Esophagus muscularis mucosa (tissue), 4 donors: ENCODE data around the gene GYPC. TPM values are rescaled to one million over a fixed set of nuclear protein-coding genes. Genes with fewer than 3 reads are reported as not detected.
A peak's percentile ranks its signal among the peaks of the same experiment; 100 is the strongest.

ENCODE experiments used
- DNase-seq: peaks from one replicate; pipeline ENCODE4 v3.0.0-alpha.2; 2017; ENCODE audit errors: extremely low spot score
- H3K27ac ChIP-seq, 4 donors: fragments of 200-600 bp; sonication (generic); replicated peaks in 1 of 4; 1 replicate in 3 of 4; 2 replicates in 1 of 4; pipeline ENCODE4 v1.5.1; 2016 to 2019; ENCODE audit warnings: mild to moderate bottlenecking in 1 of 4
- H3K27me3 ChIP-seq, 4 donors: fragments of 200-600 bp; sonication (generic); one replicate each; pipeline versions ENCODE4 v1.5.1 to v1.6.0; 2016 to 2019
- H3K36me3 ChIP-seq, 4 donors: fragments of 200-600 bp; sonication (generic); one replicate each; pipeline ENCODE4 v1.5.1; 2016 to 2019
- H3K4me1 ChIP-seq, 4 donors: fragments of 200-600 bp; sonication (generic); one replicate each; pipeline ENCODE4 v1.5.1; 2016 to 2019
- H3K4me3 ChIP-seq, 4 donors: fragments of 200-600 bp; sonication (generic); 1 replicate in 2 of 4; 2 replicates in 2 of 4; pipeline ENCODE4 v1.5.1; 2016 to 2019; ENCODE audit warnings: mild to moderate bottlenecking in 4 of 4, moderate library complexity in 1 of 4
- H3K9me3 ChIP-seq, 4 donors: fragments of 200-600 bp; sonication (generic); 1 replicate in 3 of 4; 2 replicates in 1 of 4; pipeline ENCODE4 v1.5.1; 2016 to 2019
- EP300 ChIP-seq: sonication (generic); formaldehyde crosslinking; IDR thresholded peaks from one replicate; pipeline ENCODE4 v1.6.1; 2017; ENCODE audit warnings: antibody characterized with exemption
- POLR2A ChIP-seq: fragments of 450-650 bp; IDR thresholded peaks from one replicate; pipeline ENCODE4 v1.6.1; 2017; ENCODE audit warnings: antibody characterized with exemption, moderate library complexity, mild to moderate bottlenecking, low read depth
- POLR2AphosphoS5 ChIP-seq, 2 donors: sonication (generic); formaldehyde crosslinking; IDR thresholded peaks; one replicate each; pipeline ENCODE4 v1.6.1; 2017; ENCODE audit warnings: antibody characterized with exemption in 2 of 2
- WGBS: methylation state at CpG from one replicate; pipeline ENCODE4 v1.1.5; 2018; 5-methylcytosine and 5-hydroxymethylcytosine counted together
- intact Hi-C: fragments of 100-400 bp; cut with DNase I; formaldehyde crosslinking; loops from one replicate; pipeline ENCODE4 v1.15.1; 2023
- total RNA-seq, 4 donors: library from RNA; depleted of rRNA; stranded (reverse); fragments of >200 nt; gene quantifications; one replicate each; pipeline versions ENCODE4 v1.1.0 to v1.2.1, GENCODE V29; 2016
- TF ChIP-seq, protein P1 (sequence below), 3 experiments: fragments of 200-600 bp in 2 of 3; fragments of 450-650 bp in 1 of 3; sonication (generic) in 2 of 3; IDR thresholded peaks; one replicate each; pipeline ENCODE4 v1.5.1; 2017 to 2019; ENCODE audit warnings: antibody characterized with exemption in 3 of 3, mild to moderate bottlenecking in 2 of 3, moderate library complexity in 1 of 3

Gene GYPC
- total RNA-seq, 4 donors from 2014 or later = 119 to 197 (median 167) TPM

DNA sequence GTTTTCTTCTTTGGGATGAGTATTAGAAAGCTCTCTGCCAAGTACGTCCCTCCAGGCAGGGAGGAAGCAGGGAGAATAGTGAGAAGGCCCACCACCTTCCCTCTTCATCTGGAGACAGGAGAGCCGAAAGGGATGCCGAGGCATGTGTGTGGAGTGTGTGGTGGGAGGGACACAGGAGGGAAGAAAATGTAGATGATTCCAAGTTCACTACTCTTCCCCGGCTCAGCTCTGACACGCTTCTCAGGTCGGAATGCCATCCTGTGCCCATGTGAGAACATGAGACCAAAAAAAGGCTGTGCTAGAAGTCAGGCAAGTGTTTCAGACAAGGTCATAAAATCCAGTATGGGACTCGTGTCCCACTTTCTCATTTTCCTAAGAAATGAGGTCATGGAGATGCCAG, 47.4 kb downstream of the GYPC start:
- TF ChIP-seq POLR2AphosphoS5 (IDR thresholded peaks at IDR 0.05) = no peak
- TF ChIP-seq EP300 = no peak
- TF ChIP-seq POLR2A = no peak
- TF ChIP-seq, protein P1, sequence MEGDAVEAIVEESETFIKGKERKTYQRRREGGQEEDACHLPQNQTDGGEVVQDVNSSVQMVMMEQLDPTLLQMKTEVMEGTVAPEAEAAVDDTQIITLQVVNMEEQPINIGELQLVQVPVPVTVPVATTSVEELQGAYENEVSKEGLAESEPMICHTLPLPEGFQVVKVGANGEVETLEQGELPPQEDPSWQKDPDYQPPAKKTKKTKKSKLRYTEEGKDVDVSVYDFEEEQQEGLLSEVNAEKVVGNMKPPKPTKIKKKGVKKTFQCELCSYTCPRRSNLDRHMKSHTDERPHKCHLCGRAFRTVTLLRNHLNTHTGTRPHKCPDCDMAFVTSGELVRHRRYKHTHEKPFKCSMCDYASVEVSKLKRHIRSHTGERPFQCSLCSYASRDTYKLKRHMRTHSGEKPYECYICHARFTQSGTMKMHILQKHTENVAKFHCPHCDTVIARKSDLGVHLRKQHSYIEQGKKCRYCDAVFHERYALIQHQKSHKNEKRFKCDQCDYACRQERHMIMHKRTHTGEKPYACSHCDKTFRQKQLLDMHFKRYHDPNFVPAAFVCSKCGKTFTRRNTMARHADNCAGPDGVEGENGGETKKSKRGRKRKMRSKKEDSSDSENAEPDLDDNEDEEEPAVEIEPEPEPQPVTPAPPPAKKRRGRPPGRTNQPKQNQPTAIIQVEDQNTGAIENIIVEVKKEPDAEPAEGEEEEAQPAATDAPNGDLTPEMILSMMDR (IDR thresholded peaks at IDR 0.05) = no peak
- Histone ChIP-seq H3K9me3 (no peaks in the 10 kb centered on the region), H3K36me3 (peaks cover 0 to 3% (median under 1%) of the 10 kb centered on the region in 4 donors), H3K27ac (no peak overlapping the region), H3K4me1 (peaks cover 36 to 48% (median 47%) of the 10 kb centered on the region in 4 donors), H3K27me3 (no peaks in the 10 kb centered on the region), H3K4me3 (no peak overlapping the region)
- intact Hi-C loops = no loop called here
- DNase-seq = peak; percentile 83
- 92% methylated on average over 7 of the region's 7 CpGs for WGBS

DNA sequence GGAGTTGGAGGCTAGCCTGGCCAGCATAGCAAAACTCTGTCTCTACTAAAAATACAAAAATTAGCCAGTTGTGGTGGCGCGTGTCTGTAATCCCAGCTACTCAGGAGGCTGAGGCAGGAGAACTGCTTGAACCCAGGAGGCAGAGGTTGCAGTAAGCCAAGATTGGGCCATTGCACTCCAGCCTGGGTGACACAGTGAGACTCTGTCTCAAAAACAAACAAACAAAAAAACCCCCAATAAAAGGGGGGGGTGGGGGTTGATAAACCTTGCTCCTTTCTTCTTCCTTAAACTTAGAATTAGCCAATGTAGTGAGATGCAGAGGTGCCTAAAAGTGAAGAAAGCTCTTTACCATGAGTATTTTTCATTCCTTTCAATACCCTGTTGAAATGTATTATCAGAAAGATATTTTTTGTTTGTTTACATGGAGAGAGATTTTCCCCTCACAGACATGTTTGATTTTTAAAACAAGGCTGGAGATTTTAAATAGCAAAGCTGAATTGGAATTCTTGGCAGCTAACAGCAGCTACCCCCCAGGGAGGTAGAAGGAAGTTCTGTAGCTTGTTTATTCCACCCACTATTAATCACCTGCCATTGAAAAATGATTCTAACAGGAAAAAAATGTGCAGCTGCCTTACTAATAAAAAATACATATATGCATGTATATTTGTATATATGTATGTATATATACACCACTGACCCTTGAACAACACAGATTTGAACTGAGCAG, 48.6 kb downstream of the GYPC start:
- 73% methylated on average over 2 of the region's 2 CpGs for WGBS
- Histone ChIP-seq H3K4me1 (peaks cover 28 to 37% (median 36%) of the 10 kb centered on the region in 4 donors), H3K27ac (peak overlapping the region in 3 of 4 donors; percentile 2 to 25 (median 10)), H3K4me3 (no peak overlapping the region), H3K27me3 (no peaks in the 10 kb centered on the region), H3K36me3 (no peaks in the 10 kb centered on the region), H3K9me3 (no peaks in the 10 kb centered on the region)
- intact Hi-C loops = no loop called here
- DNase-seq = no peak
- TF ChIP-seq, protein P1 (IDR thresholded peaks at IDR 0.05) = no peak
- TF ChIP-seq EP300 (no peak), POLR2AphosphoS5 (IDR thresholded peaks at IDR 0.05) (no peak), POLR2A (no peak)

DNA sequence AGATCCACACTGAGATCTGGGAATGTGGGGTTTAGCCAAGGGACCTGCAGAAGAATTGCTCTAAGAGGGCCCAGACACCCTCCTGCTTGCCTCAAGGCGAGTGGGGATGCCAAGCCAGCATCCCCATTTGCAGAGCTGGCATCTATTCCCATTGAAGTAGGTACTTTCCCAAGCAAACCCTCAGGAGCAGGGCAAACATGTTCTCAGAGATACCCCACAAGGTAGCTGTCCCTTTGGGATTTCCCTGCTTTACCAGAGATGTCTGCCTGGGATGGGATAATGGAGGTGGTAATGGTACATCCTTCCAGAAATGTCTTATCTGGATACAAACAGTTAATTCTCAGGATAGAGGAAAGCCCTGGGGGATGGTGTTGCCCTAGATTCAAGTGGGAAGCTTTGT, 51.2 kb downstream of the GYPC start:
- H3K27me3 ChIP-seq = no peaks in the 10 kb centered on the region
- peaks cover 14 to 24% (median 18%) of the 10 kb centered on the region in 4 donors for H3K4me1 ChIP-seq
- TF ChIP-seq POLR2AphosphoS5 (IDR thresholded peaks at IDR 0.05) (no peak), EP300 (no peak), POLR2A (no peak)
- TF ChIP-seq, protein P1 (IDR thresholded peaks at IDR 0.05) = no peak
- DNase-seq = peak; percentile 77
- H3K36me3 ChIP-seq = no peaks in the 10 kb centered on the region
- H3K27ac ChIP-seq = no peak overlapping the region
- no peaks in the 10 kb centered on the region for H3K9me3 ChIP-seq
- intact Hi-C loops = no loop called here
- H3K4me3 ChIP-seq = no peak overlapping the region
- 88% methylated on average over 1 of the region's 1 CpG for WGBS

DNA sequence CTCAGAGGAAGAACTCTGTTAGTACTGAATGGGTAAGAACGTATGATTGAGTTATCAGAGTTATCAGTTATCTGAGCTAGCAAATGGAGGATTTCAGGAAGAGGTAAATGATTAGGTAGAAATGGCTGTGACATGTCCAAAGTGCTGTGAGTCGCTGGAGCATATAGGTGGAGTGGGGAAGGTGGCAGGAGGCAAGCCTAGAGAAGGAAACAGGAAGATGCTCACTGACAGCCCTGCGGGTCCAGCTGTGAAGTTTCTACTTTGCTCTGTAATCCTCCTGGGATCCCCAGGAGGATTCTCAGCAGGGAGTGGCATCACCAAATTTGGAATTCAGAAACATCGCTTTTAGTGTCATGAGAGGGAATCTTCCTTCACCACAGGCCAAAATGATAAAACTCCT, 52.0 kb downstream of the GYPC start:
- H3K27me3 ChIP-seq = no peaks in the 10 kb centered on the region
- no peaks in the 10 kb centered on the region for H3K9me3 ChIP-seq
- H3K27ac ChIP-seq = no peak overlapping the region
- H3K36me3 ChIP-seq = no peaks in the 10 kb centered on the region
- 78% methylated on average over 4 of the region's 4 CpGs for WGBS
- DNase-seq = peak; percentile 75
- intact Hi-C loops = no loop called here
- H3K4me1 ChIP-seq = peaks cover 14 to 24% (median 18%) of the 10 kb centered on the region in 4 donors
- H3K4me3 ChIP-seq = no peak overlapping the region
- no peak for TF ChIP-seq EP300
- no peak for TF ChIP-seq POLR2AphosphoS5 (IDR thresholded peaks at IDR 0.05)
- no peak for TF ChIP-seq POLR2A

DNA sequence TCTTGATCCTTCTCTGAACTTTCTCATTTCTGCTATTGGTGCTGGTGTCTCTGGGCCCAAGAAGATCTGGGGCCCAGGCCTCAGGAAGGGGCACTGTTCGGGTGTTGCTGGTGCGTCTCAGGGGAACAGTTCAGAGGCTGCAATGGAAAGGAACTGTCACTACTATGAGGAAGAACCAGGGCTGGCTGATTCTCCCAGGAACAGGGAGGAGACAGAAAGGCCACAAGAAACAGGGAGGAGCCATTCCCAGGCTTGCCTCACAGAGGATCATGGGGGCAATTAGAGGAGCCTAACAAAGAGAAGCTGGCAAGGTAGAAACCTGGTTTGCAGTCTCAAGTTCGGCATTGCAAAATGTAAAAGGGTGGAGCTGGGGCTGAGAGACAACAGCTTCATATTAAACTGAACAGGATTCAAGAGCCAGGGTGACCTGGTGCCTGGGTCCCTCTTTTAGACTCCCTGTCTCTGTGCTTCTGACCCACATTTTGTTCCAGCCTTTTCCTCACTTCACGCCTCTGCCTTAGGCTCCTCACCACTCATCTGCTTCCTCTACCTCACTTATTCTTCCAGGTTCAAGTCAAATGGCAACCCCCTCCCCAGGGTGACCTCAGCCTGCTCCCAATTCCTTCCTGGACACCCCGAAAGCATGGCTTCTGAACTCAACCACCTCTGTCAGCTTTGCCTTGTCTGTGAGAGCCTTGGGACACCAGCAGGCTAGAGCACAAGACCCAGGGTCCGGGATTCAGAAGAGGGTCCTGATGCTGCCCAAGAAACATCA, 58.4 kb downstream of the GYPC start:
- no peaks in the 10 kb centered on the region for H3K36me3 ChIP-seq
- H3K4me3 ChIP-seq = no peak overlapping the region
- no peaks in the 10 kb centered on the region for H3K9me3 ChIP-seq
- 77% methylated on average over 6 of the region's 6 CpGs for WGBS
- peak; percentile 89 for DNase-seq
- TF ChIP-seq, protein P1 (IDR thresholded peaks at IDR 0.05) = no peak
- TF ChIP-seq POLR2A = no peak
- H3K4me1 ChIP-seq = peaks cover 0 to 4% (median 0%) of the 10 kb centered on the region in 4 donors
- intact Hi-C loops = no loop called here
- H3K27ac ChIP-seq = no peak overlapping the region
- H3K27me3 ChIP-seq = no peaks in the 10 kb centered on the region
